H1 (cell line): ENCODE measurements around the gene TMEM89. TPM values are rescaled to one million over a fixed set of nuclear protein-coding genes. Genes with fewer than 3 reads are reported as not detected.

Experiments used
- CTCF ChIA-PET: fragments of 300-600 bp; sonication (Branson Sonifier 250); formaldehyde crosslinking; loops from one replicate; lab custom pipeline; 2021; ENCODE audit not compliant: partially characterized antibody; lab: Charles Lee
- POLR2A ChIA-PET: fragments of 300-600 bp; sonication (Branson Sonifier 250); formaldehyde crosslinking; loops from one replicate; lab custom pipeline; 2021; ENCODE audit warnings: inconsistent platforms; ENCODE audit not compliant: partially characterized antibody; lab: Charles Lee
- DNase-seq, 2 experiments: peaks; one replicate each; pipeline versions ENCODE4 v3.0.0 to v3.0.0-alpha.2; 2010 to 2022; ENCODE audit warnings: low spot score in 2 of 2, low read depth in 1 of 2, mixed read lengths in 1 of 2
- FAIRE-seq: peaks from 2 replicates; lab custom pipeline; 2011; peaks lifted over from hg19 to GRCh38; lab: Jason Lieb, UNC
- H2AFZ ChIP-seq: 2 replicates; pipeline ENCODE4 v1.8.1; 2012; ENCODE audit warnings: low read length, inconsistent platforms
- H2AK5ac ChIP-seq: 2 replicates; pipeline ENCODE4 v1.6.1; 2013; ENCODE audit warnings: low read depth, low read length
- H2BK120ac ChIP-seq: replicated peaks from 2 replicates; pipeline ENCODE3; 2013; ENCODE audit warnings: low read depth, low read length, inconsistent platforms
- H2BK12ac ChIP-seq: 2 replicates; pipeline ENCODE4 v1.6.1; 2013; ENCODE audit warnings: low read depth, low read length
- H2BK15ac ChIP-seq: 2 replicates; pipeline ENCODE4 v1.6.1; 2013; ENCODE audit warnings: low read length
- H2BK20ac ChIP-seq: 2 replicates; pipeline ENCODE4 v1.6.1; 2013; ENCODE audit warnings: low read length
- H2BK5ac ChIP-seq: 2 replicates; pipeline ENCODE4 v1.6.1; 2013; ENCODE audit warnings: low read depth, low read length
- H3K14ac ChIP-seq: 2 replicates; pipeline ENCODE4 v1.6.1; 2013; ENCODE audit warnings: inconsistent platforms; ENCODE audit not compliant: insufficient read length
- H3K18ac ChIP-seq: 2 replicates; pipeline ENCODE4 v1.6.1; 2013; ENCODE audit warnings: low read length; ENCODE audit errors: extremely low read depth
- H3K23ac ChIP-seq: 2 replicates; pipeline ENCODE4 v1.6.1; 2013; ENCODE audit warnings: inconsistent platforms; ENCODE audit not compliant: insufficient read length
- H3K23me2 ChIP-seq: 2 replicates; pipeline ENCODE4 v1.6.1; 2013; ENCODE audit warnings: low read depth, low read length
- H3K27ac ChIP-seq: 2 replicates; pipeline ENCODE4 v1.6.1; 2011; ENCODE audit warnings: low read depth, low read length, inconsistent platforms
- H3K27me3 ChIP-seq, 4 experiments: replicated peaks in 1 of 4; 1 replicate in 1 of 4; 2 replicates in 3 of 4; pipeline versions ENCODE4 v1.6.1 to v1.8.1; 2011 to 2013; ENCODE audit warnings: low read length in 3 of 4, mild to moderate bottlenecking in 3 of 4, inconsistent platforms in 2 of 4, mixed read lengths in 2 of 4, moderate library complexity in 1 of 4; ENCODE audit not compliant: control insufficient read depth in 3 of 4, insufficient read depth in 3 of 4; ENCODE audit errors: extremely low read depth in 1 of 4
- H3K36me3 ChIP-seq, 4 experiments: 2 replicates each; pipeline versions ENCODE4 v1.6.1 to v1.8.1; 2011 to 2013; ENCODE audit warnings: mild to moderate bottlenecking in 4 of 4, low read length in 3 of 4, moderate library complexity in 2 of 4, control low read depth in 1 of 4, inconsistent platforms in 1 of 4; ENCODE audit not compliant: insufficient read depth in 4 of 4, control insufficient read depth in 2 of 4
- H3K4ac ChIP-seq: replicated peaks from 2 replicates; pipeline ENCODE3; 2013; ENCODE audit warnings: low read length, low read depth, mixed read lengths, inconsistent platforms; ENCODE audit not compliant: insufficient read length
- H3K4me1 ChIP-seq, 4 experiments: replicated peaks in 1 of 4; 1 replicate in 1 of 4; 2 replicates in 3 of 4; pipeline versions ENCODE4 v1.6.1 to v1.8.1; 2011 to 2013; ENCODE audit warnings: low read length in 3 of 4, inconsistent platforms in 2 of 4, mixed read lengths in 1 of 4; ENCODE audit not compliant: insufficient read depth in 4 of 4, control insufficient read depth in 3 of 4
- H3K4me2 ChIP-seq, 2 experiments: 2 replicates each; pipeline versions ENCODE4 v1.6.1 to v1.8.1; 2011 to 2013; ENCODE audit warnings: low read depth in 2 of 2, low read length in 2 of 2, control low read depth in 1 of 2, inconsistent platforms in 1 of 2, mild to moderate bottlenecking in 1 of 2; ENCODE audit not compliant: insufficient read depth in 1 of 2
- H3K4me3 ChIP-seq, 4 experiments: fragments of 200-600, 300-600 bp in 1 of 4; sonication (generic), shearing (Covaris generic), sonication (Bioruptor Twin) in 1 of 4; 2 replicates each; pipeline versions ENCODE4 v1.5.1 to v1.8.1; 2011 to 2016; ENCODE audit warnings: low read length in 4 of 4, low read depth in 3 of 4, control low read depth in 2 of 4, inconsistent platforms in 2 of 4, mild to moderate bottlenecking in 2 of 4, mixed read lengths in 1 of 4, moderate library complexity in 1 of 4; ENCODE audit not compliant: insufficient read depth in 2 of 4; ENCODE audit errors: extremely low read depth in 1 of 4
- H3K56ac ChIP-seq: replicated peaks from 2 replicates; pipeline ENCODE3; 2013; ENCODE audit warnings: low read depth, mild to moderate bottlenecking, mixed read lengths, low read length, inconsistent platforms; ENCODE audit not compliant: insufficient read length
- H3K79me1 ChIP-seq: 2 replicates; pipeline ENCODE4 v1.6.1; 2013; ENCODE audit warnings: low read depth, low read length, control low read depth
- H3K79me2 ChIP-seq, 2 experiments: 2 replicates each; pipeline versions ENCODE4 v1.6.1 to v1.8.1; 2012 to 2013; ENCODE audit warnings: low read length in 2 of 2, mild to moderate bottlenecking in 2 of 2, inconsistent platforms in 1 of 2; ENCODE audit not compliant: insufficient read depth in 2 of 2, control insufficient read depth in 1 of 2
- H3K9ac ChIP-seq, 4 experiments: replicated peaks in 1 of 4; 1 replicate in 1 of 4; 2 replicates in 3 of 4; pipeline versions ENCODE4 v1.6.1 to v1.8.1; 2011 to 2013; ENCODE audit warnings: low read depth in 3 of 4, low read length in 3 of 4, control low read depth in 2 of 4, mild to moderate bottlenecking in 2 of 4, moderate library complexity in 2 of 4, inconsistent platforms in 1 of 4; ENCODE audit errors: extremely low read depth in 1 of 4
- H3K9me3 ChIP-seq, 2 experiments: 2 replicates each; pipeline versions ENCODE4 v1.6.1 to v1.8.1; 2012 to 2013; ENCODE audit warnings: mild to moderate bottlenecking in 2 of 2, moderate library complexity in 2 of 2, control low read depth in 1 of 2, inconsistent platforms in 1 of 2, low read depth in 1 of 2, low read length in 1 of 2, mixed read lengths in 1 of 2; ENCODE audit not compliant: insufficient read depth in 2 of 2
- H4K20me1 ChIP-seq, 2 experiments: replicated peaks in 1 of 2; 2 replicates each; pipeline versions ENCODE3 to v1.8.1; 2011 to 2013; ENCODE audit warnings: inconsistent platforms in 2 of 2, low read length in 2 of 2, mild to moderate bottlenecking in 1 of 2; ENCODE audit not compliant: insufficient read depth in 2 of 2, control insufficient read depth in 1 of 2
- H4K5ac ChIP-seq: 2 replicates; pipeline ENCODE4 v1.6.1; 2013; ENCODE audit warnings: low read length, low read depth, mixed read lengths, inconsistent platforms; ENCODE audit not compliant: insufficient read length
- H4K8ac ChIP-seq: 2 replicates; pipeline ENCODE4 v1.8.0; 2013; ENCODE audit warnings: mild to moderate bottlenecking, moderate library complexity, low read length, inconsistent platforms; ENCODE audit not compliant: insufficient read depth; ENCODE audit errors: extremely low read depth
- H4K91ac ChIP-seq: replicated peaks from 2 replicates; pipeline ENCODE3; 2013; ENCODE audit warnings: low read length, mixed read lengths, inconsistent platforms; ENCODE audit not compliant: insufficient read length
- GABPA ChIP-seq: IDR thresholded peaks from 2 replicates; pipeline ENCODE4 v1.6.1; 2011; ENCODE audit warnings: mild to moderate bottlenecking, low read length, moderate library complexity, borderline replicate concordance; ENCODE audit not compliant: insufficient read depth
- HDAC2 ChIP-seq, 2 experiments: fragments of 300-600 bp in 1 of 2; sonication (generic) in 1 of 2; IDR thresholded peaks; 2 replicates each; pipeline ENCODE4 v1.6.1; 2011 to 2012; ENCODE audit warnings: low read depth in 2 of 2, low read length in 2 of 2, mild to moderate bottlenecking in 2 of 2, moderate library complexity in 2 of 2, borderline replicate concordance in 1 of 2, inconsistent platforms in 1 of 2
- MAX ChIP-seq: IDR thresholded peaks from 2 replicates; pipeline ENCODE4 v1.6.1; 2012; ENCODE audit warnings: inconsistent platforms
- NANOG ChIP-seq: IDR thresholded peaks from 2 replicates; pipeline ENCODE4 v1.6.1; 2011; ENCODE audit warnings: low read length, low read depth, mild to moderate bottlenecking, inconsistent platforms; ENCODE audit not compliant: insufficient read depth, poor library complexity, severe bottlenecking
- RBBP5 ChIP-seq: IDR thresholded peaks from 2 replicates; pipeline ENCODE4 v1.7.1; 2012; ENCODE audit warnings: low read depth, mild to moderate bottlenecking, inconsistent platforms, low read length, moderate library complexity, borderline replicate concordance
- RFX5 ChIP-seq: IDR thresholded peaks from 2 replicates; pipeline ENCODE4 v1.6.1; 2011; ENCODE audit warnings: low read depth, low read length, improper control_type of control experiment, borderline replicate concordance
- SIN3A ChIP-seq, 2 experiments: IDR thresholded peaks in 1 of 2; conservative IDR thresholded peaks in 1 of 2; 2 replicates each; pipeline ENCODE4 v1.6.1; 2011 to 2012; ENCODE audit warnings: low read length in 2 of 2, improper control_type of control experiment in 1 of 2, low read depth in 1 of 2, mild to moderate bottlenecking in 1 of 2
- SIX5 ChIP-seq: IDR thresholded peaks from 2 replicates; pipeline ENCODE4 v1.6.1; 2011; ENCODE audit warnings: mild to moderate bottlenecking, low read depth, low read length
- TAF7 ChIP-seq: optimal IDR thresholded peaks from 2 replicates; pipeline ENCODE3; 2011; ENCODE audit warnings: low read depth, mild to moderate bottlenecking, inconsistent platforms, low read length, moderate library complexity, borderline replicate concordance
- WGBS, 2 experiments: shearing (Covaris generic) in 1 of 2; methylation state at CpG; one replicate each; pipeline versions ENCODE4 v1.1.6 to v1.1.7; 2013 to 2015; ENCODE audit warnings: low lambda C conversion rate in 2 of 2, mixed read lengths in 2 of 2, inconsistent platforms in 1 of 2, low coverage in 1 of 2, missing lambda C conversion rate in 1 of 2; ENCODE audit not compliant: insufficient replicate concordance in 2 of 2, insufficient coverage in 1 of 2, insufficient read length in 1 of 2; ENCODE audit errors: extremely low coverage in 1 of 2, missing lambda C conversion rate in 1 of 2; 5-methylcytosine and 5-hydroxymethylcytosine counted together
- polyA plus RNA-seq, 7 experiments: library from polyadenylated mRNA; depleted of rRNA in 3 of 7; stranded (reverse) in 5 of 7; unstranded in 2 of 7; fragments of >200 nt in 5 of 7; fragments of 200-250 nt in 2 of 7; gene quantifications; 1 replicate in 5 of 7; 2 replicates in 1 of 7; 4 replicates in 1 of 7; pipeline versions ENCODE4 v1.2.1 to v1.2.3, GENCODE V29; 2011 to 2013; ENCODE audit warnings: missing spikeins in 2 of 7, mixed read lengths in 2 of 7
- total RNA-seq: library from RNA; stranded (reverse); fragmentation: NEBNext Ultra II Directional; extraction: Animal tissue kit (Norgen Biotek cat#: 25700); gene quantifications from 2 replicates; pipeline ENCODE4 v1.2.1, GENCODE V29; 2021

TMEM89 gene
- total and polyA plus RNA-seq, 2 of the 8 experiments (the other 6 are each of a cell fraction or from before 2014, with no cell fraction given), result not detected

DNA sequence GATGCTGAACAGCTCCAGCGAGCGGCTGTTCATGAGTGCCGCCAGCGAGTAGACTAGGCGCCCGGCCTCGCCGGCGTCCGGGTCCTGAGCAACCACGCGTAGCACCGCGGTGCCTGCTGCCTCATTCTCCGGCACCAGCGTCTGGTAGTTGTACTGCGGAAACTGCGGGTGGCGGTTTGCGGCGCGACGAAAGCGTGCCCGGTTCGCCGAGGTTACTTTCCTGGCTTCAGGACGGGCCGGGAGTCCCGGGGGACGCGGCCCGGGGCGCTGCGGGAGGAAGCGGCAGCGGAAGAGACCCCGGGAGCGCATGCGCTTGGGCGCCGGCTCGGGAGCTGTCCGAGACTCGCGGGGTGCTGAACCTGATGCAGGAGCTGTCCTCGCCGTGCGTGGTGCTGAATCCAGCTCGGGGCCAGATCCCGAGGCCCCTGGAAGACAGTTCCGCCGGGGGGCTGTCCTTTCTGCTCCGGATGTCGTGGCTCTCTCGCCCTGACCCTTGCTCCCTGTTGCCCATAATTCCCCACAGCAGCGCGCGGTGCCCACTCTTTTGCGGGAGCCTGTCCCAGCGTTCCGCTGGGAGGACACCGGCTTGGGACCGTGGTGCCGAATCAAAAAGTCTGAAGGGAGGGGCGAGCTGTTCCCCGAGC lies 40.1 kb upstream of the TMEM89 start:
- Histone ChIP-seq H2BK120ac (no peak overlapping the region), H4K91ac (no peak overlapping the region), H3K4me3 (peak overlapping the region; percentile 46 to 83 (median 66)), H2BK12ac (no peak overlapping the region), H3K56ac (no peak overlapping the region), H3K27me3 (0 out of 7 replicates have a peak, but pooled peaks cover 0 to 4% (median 0%) of the 10 kb centered on the region in 4 experiments), H3K14ac (no peak overlapping the region), H3K23ac (no peak overlapping the region), H3K9ac (no peak overlapping the region), H3K36me3 (peaks cover 0 to 13% (median 0%) of the 10 kb centered on the region in 4 experiments; a peak in 3 of 8 replicates), H3K4me2 (peak overlapping the region; percentile 77 to 94), H3K18ac (no peak overlapping the region), H3K9me3 (no peaks in the 10 kb centered on the region), H2AK5ac (no peak overlapping the region), H2BK5ac (no peak overlapping the region), H2BK20ac (no peak overlapping the region), H3K79me2 (no peaks in the 10 kb centered on the region), H2AFZ (no peak overlapping the region), H3K23me2 (peaks cover 13% of the 10 kb centered on the region; the same call in 1 of the 2 replicates), H4K5ac (no peak overlapping the region), H3K4ac (no peak overlapping the region), H3K27ac (no peak overlapping the region), H2BK15ac (no peak overlapping the region), H3K4me1 (peaks cover 0 to 18% (median 14%) of the 10 kb centered on the region in 4 experiments; a peak in 5 of 7 replicates), H4K8ac (peak overlapping the region; percentile 58; the same call in 1 of the 2 replicates), H3K79me1 (peaks cover 2% of the 10 kb centered on the region; the same call in 1 of the 2 replicates), H4K20me1 (peaks cover 10 to 29% of the 10 kb centered on the region in 2 experiments)
- DNase-seq, result peak in 1 of 2 experiments; percentile 98
- WGBS, 2 experiments, result 12% methylated on average over 53 of the region's 67 CpGs; no CpG with 5 or more reads in 1 of the 2 experiments
- FAIRE-seq, result no peak
- ChIA-PET CTCF (interaction anchor here (0.7 to 5.2 kb wide), 10 partner anchors 9 to 345 kb away, joined by 3 to 27 read pairs (median 6); partner anchors contain the start of genes SLC26A6 and WDR6), POLR2A (interaction anchor here (0.5 to 11.1 kb wide), 24 partner anchors 10 to 372 kb away, joined by 3 to 175 read pairs (median 6); partner anchors contain the start of genes COL7A1, IMPDH2, IP6K2 and NCKIPSD)
- TF ChIP-seq RBBP5 (0 out of 2 replicates have a peak, but pooled peaks have one; percentile 22), GABPA (peak; percentile 76; the same call in 1 of the 2 replicates), SIN3A (conservative IDR thresholded peaks at IDR 0.05 in 1 of 2, IDR thresholded peaks at IDR 0.05 in 1 of 2; ENCODE audit: low read depth in 1 of 2, low read length in 2 of 2) (peak; percentile 100), RFX5 (peak; percentile 39; the same call in 1 of the 2 replicates), NANOG (no peak), MAX (peak; percentile 94), HDAC2 (IDR thresholded peaks at IDR 0.05; ENCODE audit: borderline replicate concordance in 1 of 2, low read depth in 2 of 2, low read length in 2 of 2) (peak; percentile 99 to 100), TAF7 (peak; percentile 97), SIX5 (no peak)
